DLD1 (cell line): ENCODE measurements around the gene PABPC1L2B.
"Not testable (repeated sequence)": the region's sequence is repeated elsewhere in the genome, so short reads cannot be mapped to it uniquely, and the experiment has no call there.

ENCODE experiments used
- in situ Hi-C: cut with HindIII; loops from 2 replicates; pipeline ENCODE4 v1.10.0; 2017; ENCODE audit warnings: low sequenced_read_pairs

The PABPC1L2B gene

DNA sequence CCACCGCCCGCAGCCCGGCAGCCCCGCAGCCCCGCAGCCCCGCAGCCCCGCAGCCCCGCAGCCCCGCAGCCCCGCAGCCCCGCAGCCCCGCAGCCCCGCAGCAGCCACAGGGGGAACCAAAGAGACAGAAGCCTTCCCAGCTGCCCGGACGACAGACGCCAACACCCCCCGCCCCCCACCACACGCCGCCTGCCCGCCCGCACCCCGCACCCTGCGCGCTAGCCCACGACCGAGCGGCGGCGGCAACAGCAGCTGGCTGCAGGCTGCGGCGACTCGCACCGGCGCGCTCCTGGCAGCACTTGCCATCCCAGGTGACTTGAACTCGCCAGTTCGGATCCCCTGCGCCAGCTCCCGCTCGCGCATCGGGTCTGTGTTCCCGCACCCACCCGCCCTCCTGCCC lies at the start of gene PABPC1L2B:
Gene PABPC1L2B (plus strand): TSS at position 207 of the 400 bp plus-strand sequence. CDS start 704 bp downstream, outside the sequence.
- in situ Hi-C loops: not testable (repeated sequence)

DNA sequence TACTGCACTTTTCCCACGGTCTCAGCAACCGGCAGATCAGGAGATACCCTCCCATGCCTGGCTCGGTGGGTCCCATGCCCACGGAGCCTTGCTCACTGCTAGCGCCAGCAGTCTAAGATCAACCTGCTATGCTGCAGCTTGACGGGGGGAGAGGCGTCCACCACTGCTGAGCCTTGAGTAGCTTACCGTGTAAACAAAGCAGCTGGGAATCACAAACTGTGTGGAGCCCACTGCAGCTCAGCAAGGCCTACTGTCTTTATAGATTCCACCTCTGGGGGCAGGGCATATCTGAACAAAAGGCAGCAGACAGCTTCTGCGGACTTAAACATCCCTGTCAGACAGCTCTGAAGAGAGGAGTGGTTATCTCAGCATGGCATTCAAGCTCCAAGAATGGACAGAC lies 42.8 kb upstream of the PABPC1L2B start:
- in situ Hi-C loops: not testable (repeated sequence)

DNA sequence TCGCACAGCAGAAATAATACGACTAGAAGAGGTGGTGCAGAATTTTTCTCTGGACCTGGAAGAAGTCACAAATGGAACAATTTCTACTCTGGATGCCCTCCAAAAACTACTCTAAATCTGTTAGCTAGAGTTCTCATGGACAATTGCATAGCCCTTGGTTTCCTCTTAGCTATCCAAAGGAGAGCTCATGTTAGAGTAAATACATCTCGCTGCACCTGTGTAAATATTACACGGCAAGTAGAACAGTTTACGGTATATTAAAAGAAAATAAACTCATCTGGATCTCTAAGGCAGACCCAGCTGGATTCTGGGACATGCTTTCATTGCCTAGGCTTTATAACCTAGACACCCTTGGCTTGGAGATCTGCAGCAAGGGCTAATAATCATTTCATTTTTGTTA lies 30.9 kb upstream of the PABPC1L2B start:
- in situ Hi-C loops: not testable (repeated sequence)

DNA sequence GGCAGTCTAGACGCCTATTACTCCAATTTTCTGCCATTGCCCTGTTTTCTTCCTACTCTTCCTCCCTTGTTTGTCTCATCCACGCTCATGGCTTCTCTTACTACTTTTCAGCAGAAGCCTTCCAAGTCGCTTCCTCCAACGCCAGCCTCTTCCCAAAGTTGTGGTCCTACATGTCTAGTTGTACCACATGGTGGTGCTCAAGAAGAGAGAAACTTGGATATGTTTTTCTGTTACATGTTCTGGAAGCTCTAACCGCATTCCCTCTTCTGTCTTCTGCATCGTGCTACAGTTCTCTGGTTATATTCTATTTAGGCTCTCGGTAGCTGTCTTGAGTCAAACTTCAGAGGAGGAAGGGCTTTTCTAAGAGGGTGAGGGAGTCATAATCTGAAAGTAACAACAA lies 27.9 kb upstream of the PABPC1L2B start:
- in situ Hi-C loops: not testable (repeated sequence)

DNA sequence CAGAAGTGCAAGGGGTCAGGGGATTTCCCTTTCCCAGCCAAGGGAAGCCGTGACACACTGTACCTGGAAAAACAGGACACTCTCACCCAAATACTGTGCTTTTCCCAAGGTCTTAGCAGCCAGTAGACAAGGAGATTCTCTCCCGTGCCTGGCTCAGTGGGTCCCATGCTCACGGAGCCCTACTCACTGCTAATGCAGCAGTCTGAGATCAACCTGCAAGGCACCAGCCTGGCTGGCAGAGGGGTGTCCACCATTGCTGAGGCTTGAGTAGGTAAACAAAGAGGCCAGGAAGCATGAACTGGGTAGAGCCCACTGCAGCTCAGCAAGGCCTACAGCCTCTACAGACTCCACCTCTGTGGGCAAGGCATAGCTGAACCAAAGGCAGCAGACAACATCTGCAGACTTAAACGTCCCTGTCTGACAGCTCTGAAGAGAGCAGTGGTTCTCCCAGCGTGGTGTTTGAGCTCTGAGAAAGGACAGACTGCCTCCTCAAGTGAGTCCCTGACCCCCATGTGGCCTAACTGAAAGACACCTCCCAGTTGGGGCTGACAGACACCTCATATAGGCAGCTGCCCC lies 21.8 kb upstream of the PABPC1L2B start:
- in situ Hi-C loops: not testable (repeated sequence)

DNA sequence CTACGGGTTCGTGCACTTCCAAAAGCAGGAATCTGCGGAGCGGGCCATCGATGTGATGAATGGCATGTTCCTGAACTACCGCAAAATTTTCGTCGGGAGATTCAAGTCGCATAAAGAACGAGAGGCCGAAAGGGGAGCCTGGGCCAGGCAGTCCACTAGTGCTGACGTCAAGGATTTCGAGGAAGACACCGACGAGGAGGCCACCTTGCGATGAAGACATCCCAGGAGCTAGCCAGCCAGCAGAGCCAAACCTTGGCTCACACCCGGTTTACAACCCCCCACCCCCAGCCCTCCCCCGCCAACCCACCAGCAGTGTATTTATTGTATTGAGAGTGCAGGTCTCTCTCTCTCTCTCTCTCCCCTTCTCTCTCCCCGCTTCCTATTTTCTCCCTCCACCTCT lies 1.3 kb downstream of the PABPC1L2B start:
- in situ Hi-C loops: not testable (repeated sequence)

DNA sequence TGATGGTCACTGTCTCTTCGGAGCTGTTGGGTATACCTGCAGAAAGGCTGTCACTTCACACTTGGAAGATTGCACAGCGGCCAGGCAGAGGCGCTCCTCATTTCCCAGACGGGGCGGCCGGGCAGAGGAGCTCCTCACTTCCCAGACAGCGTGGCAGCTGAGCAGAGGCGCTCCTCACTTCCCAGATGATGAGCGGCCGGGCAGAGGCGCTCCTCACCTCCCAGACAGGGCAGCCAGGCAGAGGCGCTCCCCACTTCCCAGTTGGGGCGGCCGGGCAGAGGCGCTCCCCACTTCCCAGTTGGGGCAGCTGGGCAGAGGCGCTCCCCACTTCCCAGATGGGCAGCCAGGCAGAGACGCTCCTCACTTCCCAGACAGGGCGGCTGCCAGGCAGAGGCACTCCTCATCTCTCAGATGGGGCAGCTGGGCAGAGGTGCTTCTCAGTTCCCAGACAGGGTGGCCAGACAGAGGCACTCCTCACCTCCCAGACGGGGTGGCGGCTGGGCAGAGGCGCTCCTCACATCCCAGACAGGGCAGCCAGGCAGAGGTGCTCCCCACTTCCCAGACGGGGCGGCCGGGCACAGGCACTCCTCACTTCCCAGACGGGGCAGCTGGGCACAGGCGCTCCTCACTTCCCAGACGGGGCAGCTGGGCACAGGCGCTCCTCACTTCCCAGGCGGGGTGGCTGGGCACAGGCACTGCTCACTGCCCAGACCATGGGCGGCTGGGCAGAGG lies 18.8 kb downstream of the PABPC1L2B start:
- in situ Hi-C loops: no loop called here

DNA sequence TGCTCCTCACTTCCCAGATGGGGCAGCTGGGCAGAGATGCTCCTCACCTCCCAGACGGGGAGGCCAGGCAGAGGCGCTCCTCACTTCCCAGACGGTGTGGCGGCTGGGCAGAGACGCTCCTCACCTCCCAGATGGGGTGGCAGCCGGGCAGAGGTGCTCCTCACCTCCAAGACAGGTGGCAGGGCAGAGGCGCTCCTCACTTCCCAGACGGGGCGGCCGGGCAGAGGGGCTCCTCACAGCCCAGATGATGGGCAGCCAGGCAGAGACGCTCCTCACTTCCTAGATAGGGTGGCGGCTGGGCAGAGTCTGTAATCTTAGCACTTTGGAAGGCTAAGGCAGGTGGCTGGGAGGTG lies 19.3 kb downstream of the PABPC1L2B start:
- in situ Hi-C loops: not testable (repeated sequence)

DNA sequence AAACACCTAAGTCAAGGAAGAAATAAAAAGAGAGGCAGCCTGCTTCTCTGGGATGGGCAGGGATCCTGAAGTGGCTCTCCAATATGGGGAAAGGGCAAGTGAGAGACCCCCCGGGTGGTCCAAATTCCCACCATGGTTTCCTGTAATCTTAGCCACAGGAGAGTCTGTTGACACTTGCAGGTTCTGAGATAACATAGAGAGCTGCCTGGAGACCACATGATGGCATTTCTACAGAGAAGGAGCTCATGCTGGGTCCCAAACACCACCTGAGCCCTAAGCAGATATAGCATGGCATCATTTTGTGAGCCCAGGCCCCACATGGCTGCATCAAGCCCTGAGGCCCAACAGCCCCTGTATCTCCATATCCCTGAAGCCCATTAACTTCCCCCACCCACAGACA lies 26.1 kb downstream of the PABPC1L2B start:
- in situ Hi-C loops: no loop called here
